HepG2 (cell line): ENCODE results near the gene OR1S2. TPM values are rescaled to one million over a fixed set of nuclear protein-coding genes. Genes with fewer than 3 reads are reported as not detected.

ENCODE experiments used
- AGO1 ChIP-seq: fragments of 200-400 bp; formaldehyde crosslinking; IDR thresholded peaks from 2 replicates; pipeline ENCODE4 v1.6.1; 2017; ENCODE audit warnings: mild to moderate bottlenecking, low read depth, low read length, moderate library complexity; ENCODE audit not compliant: poor library complexity, severe bottlenecking
- CREB1 ChIP-seq, 2 experiments: fragments of 450-650 bp in 1 of 2; IDR thresholded peaks; 2 replicates each; pipeline ENCODE4 v1.6.1; 2016 to 2017; ENCODE audit warnings: control low read depth in 1 of 2, mild to moderate bottlenecking in 1 of 2, missing compliant biosample characterization in 1 of 2, missing genetic modification characterization in 1 of 2
- GTF2F1 ChIP-seq: fragments of 150-350 bp; IDR thresholded peaks from 2 replicates; pipeline ENCODE4 v1.6.1; 2014; ENCODE audit warnings: low read length
- MXI1 ChIP-seq: IDR thresholded peaks from 3 replicates; pipeline ENCODE4 v1.6.1; 2012; ENCODE audit warnings: low read depth, low read length, inconsistent platforms, borderline replicate concordance
- NRL ChIP-seq: sonication (generic); formaldehyde crosslinking; IDR thresholded peaks from 2 replicates; pipeline ENCODE4 v1.5.0; 2020; ENCODE audit warnings: missing genetic modification reagents, mild to moderate bottlenecking, moderate library complexity, borderline replicate concordance
- PITX1 ChIP-seq: sonication (generic); formaldehyde crosslinking; IDR thresholded peaks from 2 replicates; pipeline ENCODE4 v1.5.1; 2020; ENCODE audit warnings: mild to moderate bottlenecking, missing genetic modification reagents
- POLR2AphosphoS2 ChIP-seq: IDR thresholded peaks from 2 replicates; pipeline ENCODE4 v1.6.1; 2011; ENCODE audit warnings: low read depth, low read length, improper control_type of control experiment
- SMAD9 ChIP-seq: sonication (generic); formaldehyde crosslinking; IDR thresholded peaks from 2 replicates; pipeline ENCODE4 v1.5.1; 2020; ENCODE audit warnings: mild to moderate bottlenecking, missing genetic modification reagents
- SMYD3 ChIP-seq: sonication (generic); formaldehyde crosslinking; IDR thresholded peaks from 2 replicates; pipeline ENCODE4 v1.8.1; 2023; ENCODE audit warnings: mild to moderate bottlenecking, missing genetic modification reagents
- U2AF1 ChIP-seq: fragments of 200-400 bp; formaldehyde crosslinking; optimal IDR thresholded peaks from 2 replicates; pipeline ENCODE3; 2017; ENCODE audit warnings: mild to moderate bottlenecking, low read depth, low read length
- ZFAT ChIP-seq: sonication (generic); formaldehyde crosslinking; conservative IDR thresholded peaks from 2 replicates; pipeline ENCODE4 v1.8.1; 2023; ENCODE audit warnings: missing genetic modification reagents, inconsistent platforms
- ZKSCAN8 ChIP-seq: IDR thresholded peaks from 2 replicates; pipeline ENCODE4 v1.6.1; 2016; ENCODE audit warnings: borderline replicate concordance, missing genetic modification reagents, missing compliant biosample characterization
- ZMYM3 ChIP-seq: sonication (generic); formaldehyde crosslinking; IDR thresholded peaks from 2 replicates; pipeline ENCODE4 v1.5.1; 2020; ENCODE audit warnings: mild to moderate bottlenecking, missing genetic modification reagents
- ZNF101 ChIP-seq: sonication (generic); formaldehyde crosslinking; IDR thresholded peaks from 2 replicates; pipeline ENCODE4 v1.4.0; 2020; ENCODE audit warnings: mild to moderate bottlenecking, low read depth, missing genetic modification reagents, borderline replicate concordance
- ZNF12 ChIP-seq: sonication (generic); formaldehyde crosslinking; IDR thresholded peaks from 2 replicates; pipeline ENCODE4 v1.5.0; 2020; ENCODE audit warnings: missing genetic modification reagents
- ZNF256 ChIP-seq: sonication (generic); formaldehyde crosslinking; conservative IDR thresholded peaks from 2 replicates; pipeline ENCODE4 v1.4.0; 2020; ENCODE audit warnings: missing genetic modification reagents
- ZNF484 ChIP-seq: sonication (generic); formaldehyde crosslinking; IDR thresholded peaks from 2 replicates; pipeline ENCODE4 v1.5.1; 2020; ENCODE audit warnings: mild to moderate bottlenecking, low read depth, missing genetic modification reagents, borderline replicate concordance
- ZNF839 ChIP-seq: sonication (generic); formaldehyde crosslinking; IDR thresholded peaks from 2 replicates; pipeline ENCODE4 v1.4.0; 2020; ENCODE audit warnings: missing genetic modification reagents, mild to moderate bottlenecking, borderline replicate concordance
- ZSCAN25 ChIP-seq: sonication (generic); formaldehyde crosslinking; IDR thresholded peaks from 2 replicates; pipeline ENCODE4 v1.8.0; 2022; ENCODE audit warnings: mild to moderate bottlenecking, missing genetic modification reagents
- polyA plus RNA-seq, 8 experiments: library from polyadenylated mRNA; depleted of rRNA in 3 of 8; stranded (reverse) in 7 of 8; unstranded in 1 of 8; fragments of >200 nt; fragmentation: Illumina TruSeq in 4 of 8; extraction: Trizol in 4 of 8; gene quantifications; 2 replicates each; pipeline versions ENCODE4 v1.2.1 to v1.2.3, GENCODE V29; 2011 to 2016; ENCODE audit warnings: low read depth in 4 of 8, missing spikeins in 1 of 8, mixed read lengths in 1 of 8; ENCODE audit not compliant: insufficient read depth in 1 of 8
- total RNA-seq, 5 experiments: library from RNA; depleted of rRNA; stranded (reverse); fragments of >200 nt; fragmentation: Illumina TruSeq; extraction: Trizol; gene quantifications; 2 replicates each; pipeline ENCODE4 v1.2.3, GENCODE V29; 2016; ENCODE audit warnings: low read depth in 1 of 5
- TF ChIP-seq, protein P1 (sequence below): IDR thresholded peaks from 2 replicates; pipeline ENCODE4 v1.6.1; 2016; ENCODE audit warnings: missing genetic modification reagents, missing compliant biosample characterization
- TF ChIP-seq, protein P2 (sequence below): sonication (generic); formaldehyde crosslinking; IDR thresholded peaks from 2 replicates; pipeline ENCODE4 v1.5.0; 2020; ENCODE audit warnings: missing genetic modification reagents, mild to moderate bottlenecking, borderline replicate concordance
- TF ChIP-seq, protein P3 (sequence below), 2 experiments: IDR thresholded peaks; 2 replicates each; pipeline ENCODE4 v1.6.1; 2011 to 2012; ENCODE audit warnings: low read length in 2 of 2, borderline replicate concordance in 1 of 2, low read depth in 1 of 2, mild to moderate bottlenecking in 1 of 2, moderate library complexity in 1 of 2
- TF ChIP-seq, protein P4 (sequence below): sonication (generic); formaldehyde crosslinking; conservative IDR thresholded peaks from 2 replicates; pipeline ENCODE4 v1.4.0; 2020; ENCODE audit warnings: missing genetic modification reagents

OR1S2 gene
- total and polyA plus RNA-seq, 2 of the 13 experiments (the other 11 are each of a cell fraction or from before 2014, with no cell fraction given), result not detected

DNA sequence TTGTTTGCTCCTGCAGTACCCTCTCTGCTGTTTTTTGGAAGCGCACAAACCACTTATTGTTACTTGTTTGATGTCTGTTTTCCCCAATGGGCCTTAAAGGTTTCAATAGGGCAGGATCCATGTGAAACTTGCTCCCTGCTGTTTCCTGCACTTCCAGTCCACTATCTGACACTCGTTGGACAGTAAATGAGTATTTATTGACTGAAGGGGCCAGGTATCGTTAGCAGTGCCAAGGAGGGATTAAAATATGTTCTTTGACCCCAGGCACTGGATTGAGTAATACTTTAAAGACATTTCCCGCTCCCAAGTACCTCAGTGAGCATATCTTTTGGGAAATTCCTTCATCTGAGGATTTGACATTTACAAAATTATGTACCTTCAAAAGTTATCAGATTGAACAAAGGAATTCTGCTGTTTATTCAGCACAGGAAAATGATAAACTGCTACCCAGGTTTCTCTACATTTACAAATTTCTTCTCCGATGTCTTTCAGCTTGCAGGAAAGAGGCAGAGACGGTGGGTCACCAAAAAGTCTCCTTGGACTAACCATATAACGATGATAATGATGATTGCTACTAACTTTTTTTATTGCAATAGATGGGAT lies 38.3 kb downstream of the OR1S2 start (continued):
- 0 out of 2 replicates have a peak, but pooled peaks have one; percentile 33 for TF ChIP-seq ZKSCAN8 (CRISPR knock-in tag)
- no peak for TF ChIP-seq GTF2F1
- 0 out of 2 replicates have a peak, but pooled peaks have one; percentile 36 for TF ChIP-seq ZMYM3 (CRISPR knock-in tag)
- TF ChIP-seq, protein P1, sequence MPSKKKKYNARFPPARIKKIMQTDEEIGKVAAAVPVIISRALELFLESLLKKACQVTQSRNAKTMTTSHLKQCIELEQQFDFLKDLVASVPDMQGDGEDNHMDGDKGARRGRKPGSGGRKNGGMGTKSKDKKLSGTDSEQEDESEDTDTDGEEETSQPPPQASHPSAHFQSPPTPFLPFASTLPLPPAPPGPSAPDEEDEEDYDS (CRISPR knock-in tag), result peak; percentile 43
- TF ChIP-seq, protein P2, sequence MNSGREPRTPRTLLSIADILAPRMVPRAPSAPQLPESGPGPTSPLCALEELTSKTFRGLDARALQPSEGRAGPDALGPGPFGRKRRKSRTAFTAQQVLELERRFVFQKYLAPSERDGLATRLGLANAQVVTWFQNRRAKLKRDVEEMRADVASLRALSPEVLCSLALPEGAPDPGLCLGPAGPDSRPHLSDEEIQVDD (CRISPR knock-in tag), result no peak
- no peak for TF ChIP-seq NRL
- TF ChIP-seq ZNF484 (CRISPR knock-in tag), result no peak
- TF ChIP-seq CREB1 (IDR thresholded peaks at IDR 0.05), result no peak
- TF ChIP-seq CREB1 (CRISPR knock-in tag; IDR thresholded peaks at IDR 0.05), result peak; percentile 74
- no peak for TF ChIP-seq SMAD9 (CRISPR knock-in tag)
- TF ChIP-seq ZFAT (CRISPR knock-in tag), result no peak
- no peak for TF ChIP-seq MXI1
- TF ChIP-seq U2AF1, result no peak
- no peak for TF ChIP-seq AGO1
- TF ChIP-seq ZNF12 (CRISPR knock-in tag), result no peak
- no peak for TF ChIP-seq POLR2AphosphoS2
- peak; percentile 100 for TF ChIP-seq PITX1 (CRISPR knock-in tag)
- TF ChIP-seq ZNF839 (CRISPR knock-in tag), result no peak
- no peak for TF ChIP-seq ZSCAN25 (CRISPR knock-in tag)
- TF ChIP-seq, protein P3, sequence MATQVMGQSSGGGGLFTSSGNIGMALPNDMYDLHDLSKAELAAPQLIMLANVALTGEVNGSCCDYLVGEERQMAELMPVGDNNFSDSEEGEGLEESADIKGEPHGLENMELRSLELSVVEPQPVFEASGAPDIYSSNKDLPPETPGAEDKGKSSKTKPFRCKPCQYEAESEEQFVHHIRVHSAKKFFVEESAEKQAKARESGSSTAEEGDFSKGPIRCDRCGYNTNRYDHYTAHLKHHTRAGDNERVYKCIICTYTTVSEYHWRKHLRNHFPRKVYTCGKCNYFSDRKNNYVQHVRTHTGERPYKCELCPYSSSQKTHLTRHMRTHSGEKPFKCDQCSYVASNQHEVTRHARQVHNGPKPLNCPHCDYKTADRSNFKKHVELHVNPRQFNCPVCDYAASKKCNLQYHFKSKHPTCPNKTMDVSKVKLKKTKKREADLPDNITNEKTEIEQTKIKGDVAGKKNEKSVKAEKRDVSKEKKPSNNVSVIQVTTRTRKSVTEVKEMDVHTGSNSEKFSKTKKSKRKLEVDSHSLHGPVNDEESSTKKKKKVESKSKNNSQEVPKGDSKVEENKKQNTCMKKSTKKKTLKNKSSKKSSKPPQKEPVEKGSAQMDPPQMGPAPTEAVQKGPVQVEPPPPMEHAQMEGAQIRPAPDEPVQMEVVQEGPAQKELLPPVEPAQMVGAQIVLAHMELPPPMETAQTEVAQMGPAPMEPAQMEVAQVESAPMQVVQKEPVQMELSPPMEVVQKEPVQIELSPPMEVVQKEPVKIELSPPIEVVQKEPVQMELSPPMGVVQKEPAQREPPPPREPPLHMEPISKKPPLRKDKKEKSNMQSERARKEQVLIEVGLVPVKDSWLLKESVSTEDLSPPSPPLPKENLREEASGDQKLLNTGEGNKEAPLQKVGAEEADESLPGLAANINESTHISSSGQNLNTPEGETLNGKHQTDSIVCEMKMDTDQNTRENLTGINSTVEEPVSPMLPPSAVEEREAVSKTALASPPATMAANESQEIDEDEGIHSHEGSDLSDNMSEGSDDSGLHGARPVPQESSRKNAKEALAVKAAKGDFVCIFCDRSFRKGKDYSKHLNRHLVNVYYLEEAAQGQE (IDR thresholded peaks at IDR 0.05; ENCODE audit: borderline replicate concordance in 1 of 2, low read depth in 1 of 2, low read length in 2 of 2), result peak in 1 of 2 experiments; percentile 50; a peak in 1 of 4 replicates
- TF ChIP-seq ZNF101 (CRISPR knock-in tag), result no peak
- 0 out of 2 replicates have a peak, but pooled peaks have one; percentile 54 for TF ChIP-seq SMYD3 (CRISPR knock-in tag)
- no peak for TF ChIP-seq ZNF256 (CRISPR knock-in tag)
- TF ChIP-seq, protein P4, sequence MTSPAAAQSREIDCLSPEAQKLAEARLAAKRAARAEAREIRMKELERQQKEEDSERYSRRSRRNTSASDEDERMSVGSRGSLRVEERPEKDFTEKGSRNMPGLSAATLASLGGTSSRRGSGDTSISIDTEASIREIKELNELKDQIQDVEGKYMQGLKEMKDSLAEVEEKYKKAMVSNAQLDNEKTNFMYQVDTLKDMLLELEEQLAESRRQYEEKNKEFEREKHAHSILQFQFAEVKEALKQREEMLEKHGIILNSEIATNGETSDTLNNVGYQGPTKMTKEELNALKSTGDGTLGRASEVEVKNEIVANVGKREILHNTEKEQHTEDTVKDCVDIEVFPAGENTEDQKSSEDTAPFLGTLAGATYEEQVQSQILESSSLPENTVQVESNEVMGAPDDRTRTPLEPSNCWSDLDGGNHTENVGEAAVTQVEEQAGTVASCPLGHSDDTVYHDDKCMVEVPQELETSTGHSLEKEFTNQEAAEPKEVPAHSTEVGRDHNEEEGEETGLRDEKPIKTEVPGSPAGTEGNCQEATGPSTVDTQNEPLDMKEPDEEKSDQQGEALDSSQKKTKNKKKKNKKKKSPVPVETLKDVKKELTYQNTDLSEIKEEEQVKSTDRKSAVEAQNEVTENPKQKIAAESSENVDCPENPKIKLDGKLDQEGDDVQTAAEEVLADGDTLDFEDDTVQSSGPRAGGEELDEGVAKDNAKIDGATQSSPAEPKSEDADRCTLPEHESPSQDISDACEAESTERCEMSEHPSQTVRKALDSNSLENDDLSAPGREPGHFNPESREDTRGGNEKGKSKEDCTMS (CRISPR knock-in tag), result no peak
